Liver (tissue), 9 donors: ENCODE data around the gene CCM2. TPM values are rescaled to one million over a fixed set of nuclear protein-coding genes. Genes with fewer than 3 reads are reported as not detected.

ENCODE experiments used
- DNase-seq: peaks from one replicate; pipeline ENCODE4 v3.0.0-alpha.2; 2017; ENCODE audit warnings: low spot score
- H3K27ac ChIP-seq, 2 donors: one replicate each; pipeline ENCODE4 v1.7.0; 2013; ENCODE audit warnings: inconsistent platforms in 2 of 2, low read length in 2 of 2, control low read depth in 1 of 2, low read depth in 1 of 2, mild to moderate bottlenecking in 1 of 2
- H3K27me3 ChIP-seq, 4 donors: one replicate each; pipeline versions ENCODE4 v1.6.1 to v1.7.0; 2013; ENCODE audit warnings: low read length in 3 of 4, inconsistent platforms in 1 of 4, mild to moderate bottlenecking in 1 of 4, moderate library complexity in 1 of 4; ENCODE audit not compliant: control insufficient read depth in 4 of 4, insufficient read depth in 4 of 4
- H3K36me3 ChIP-seq, 4 donors: one replicate each; pipeline versions ENCODE4 v1.6.1 to v1.7.0; 2013; ENCODE audit warnings: low read length in 3 of 4, mild to moderate bottlenecking in 3 of 4, low read depth in 1 of 4, moderate library complexity in 1 of 4; ENCODE audit not compliant: control insufficient read depth in 4 of 4, insufficient read depth in 3 of 4
- H3K4me1 ChIP-seq, 4 donors: one replicate each; pipeline versions ENCODE4 v1.6.1 to v1.7.0; 2013; ENCODE audit warnings: low read length in 3 of 4, mild to moderate bottlenecking in 3 of 4, moderate library complexity in 1 of 4; ENCODE audit not compliant: control insufficient read depth in 4 of 4, insufficient read depth in 4 of 4
- H3K4me3 ChIP-seq, 3 donors: one replicate each; pipeline versions ENCODE4 v1.6.1 to v1.7.0; 2013; ENCODE audit warnings: low read length in 3 of 3, control low read depth in 1 of 3, low read depth in 1 of 3, mild to moderate bottlenecking in 1 of 3
- H3K9ac ChIP-seq, 2 donors: one replicate each; pipeline ENCODE4 v1.7.0; 2013; ENCODE audit warnings: low read length in 2 of 2, mild to moderate bottlenecking in 2 of 2, moderate library complexity in 2 of 2, control low read depth in 1 of 2, low read depth in 1 of 2
- H3K9me3 ChIP-seq, 4 donors: one replicate each; pipeline versions ENCODE4 v1.6.1 to v1.7.0; 2013; ENCODE audit warnings: low read length in 3 of 4; ENCODE audit not compliant: control insufficient read depth in 4 of 4
- ATF3 ChIP-seq: IDR thresholded peaks from 2 replicates; pipeline ENCODE4 v1.6.1; 2016; ENCODE audit warnings: antibody characterized with exemption
- CTCF ChIP-seq: fragments of 150-350 bp; IDR thresholded peaks from 2 replicates; pipeline ENCODE4 v1.5.1; 2017; ENCODE audit warnings: improper control_type of control experiment, low read depth, low read length; ENCODE audit not compliant: missing input control
- EGR1 ChIP-seq, 2 donors: IDR thresholded peaks; 2 replicates each; pipeline ENCODE4 v1.6.1; 2016 to 2018; ENCODE audit warnings: antibody characterized with exemption in 2 of 2, low read depth in 2 of 2
- FOXA1 ChIP-seq: IDR thresholded peaks from 2 replicates; pipeline ENCODE4 v1.6.1; 2016; ENCODE audit warnings: antibody characterized with exemption
- FOXA2 ChIP-seq: IDR thresholded peaks from 2 replicates; pipeline ENCODE4 v1.6.1; 2016; ENCODE audit warnings: antibody characterized with exemption
- JUND ChIP-seq, 2 donors: IDR thresholded peaks; 2 replicates each; pipeline ENCODE4 v1.6.1; 2016; ENCODE audit warnings: antibody characterized with exemption in 2 of 2
- MAX ChIP-seq: IDR thresholded peaks from 2 replicates; pipeline ENCODE4 v1.6.1; 2016; ENCODE audit warnings: antibody characterized with exemption
- NR2F2 ChIP-seq: IDR thresholded peaks from 2 replicates; pipeline ENCODE4 v1.6.1; 2016; ENCODE audit warnings: antibody characterized with exemption
- RAD21 ChIP-seq, 2 donors: IDR thresholded peaks; 2 replicates each; pipeline ENCODE4 v1.6.1; 2016; ENCODE audit warnings: antibody characterized with exemption in 2 of 2, mild to moderate bottlenecking in 2 of 2
- REST ChIP-seq: IDR thresholded peaks from 2 replicates; pipeline ENCODE4 v1.6.1; 2016; ENCODE audit warnings: antibody characterized with exemption, mild to moderate bottlenecking
- RXRA ChIP-seq, 2 donors: IDR thresholded peaks; 2 replicates each; pipeline ENCODE4 v1.6.1; 2017 to 2018; ENCODE audit warnings: antibody characterized with exemption in 2 of 2, mild to moderate bottlenecking in 1 of 2
- SP1 ChIP-seq: IDR thresholded peaks from 2 replicates; pipeline ENCODE4 v1.6.1; 2018; ENCODE audit warnings: antibody characterized with exemption, mild to moderate bottlenecking
- YY1 ChIP-seq: IDR thresholded peaks from 2 replicates; pipeline ENCODE4 v1.6.1; 2016; ENCODE audit warnings: antibody characterized with exemption, mild to moderate bottlenecking
- ZBTB33 ChIP-seq: IDR thresholded peaks from 2 replicates; pipeline ENCODE4 v1.6.1; 2016; ENCODE audit warnings: antibody characterized with exemption
- WGBS: extraction: QIAGEN DNeasy Blood & Tissue Kit; methylation state at CpG from one replicate; pipeline ENCODE4 v1.1.7; 2013; 5-methylcytosine and 5-hydroxymethylcytosine counted together
- polyA plus RNA-seq, 2 donors: library from polyadenylated mRNA; stranded (reverse) in 1 of 2; unstranded in 1 of 2; fragments of 200-250 nt in 1 of 2; fragments of >200 nt in 1 of 2; fragmentation: Nextera tagmentation in 1 of 2; extraction: Ambion mirVana in 1 of 2; gene quantifications; one replicate each; pipeline versions ENCODE4 v1.2.1 to v1.2.3, GENCODE V29; 2013 to 2015
- total RNA-seq, 2 donors: library from RNA; depleted of rRNA; stranded (reverse); fragments of >200 nt; gene quantifications; one replicate each; pipeline ENCODE4 v1.2.3, GENCODE V29; 2014
- donor health status: healthy.
- donor health status: healthy.
- donor health status: healthy.
- donor health status: healthy.
- donor health status: healthy.

Gene CCM2
- total and polyA plus RNA-seq, 4 donors, result 26.3 to 65.0 (median 47.5) TPM

GRCh38 chr7:45073031-45073785 is 73.2 kb downstream of the CCM2 start:
- no peak overlapping the region for H3K27ac ChIP-seq
- WGBS, result 91% methylated on average over 17 of the region's 17 CpGs
- DNase-seq, result no peak
- TF ChIP-seq FOXA2, result no peak
- TF ChIP-seq YY1, result no peak
- TF ChIP-seq REST, result no peak
- TF ChIP-seq EGR1 (IDR thresholded peaks at IDR 0.05; ENCODE audit: low read depth in 2 of 2), result no peak
- TF ChIP-seq ZBTB33, result no peak
- no peak for TF ChIP-seq FOXA1
- TF ChIP-seq CTCF, result no peak
- TF ChIP-seq RAD21 (IDR thresholded peaks at IDR 0.05), result no peak
- no peaks in the 10 kb centered on the region for H3K4me1 ChIP-seq
- no peak overlapping the region for H3K4me3 ChIP-seq
- no peak overlapping the region for H3K9ac ChIP-seq
- no peaks in the 10 kb centered on the region for H3K9me3 ChIP-seq
- no peaks in the 10 kb centered on the region for H3K27me3 ChIP-seq
- H3K36me3 ChIP-seq, result peaks cover 19 to 84% (median 59%) of the 10 kb centered on the region in 4 donors

GRCh38 chr7:45073786-45074527 is 74.0 kb downstream of the CCM2 start:
- TF ChIP-seq NR2F2 (no peak), RAD21 (IDR thresholded peaks at IDR 0.05) (no peak), SP1 (no peak), ATF3 (no peak), RXRA (IDR thresholded peaks at IDR 0.05) (no peak), ZBTB33 (no peak), FOXA1 (no peak), MAX (no peak), JUND (IDR thresholded peaks at IDR 0.05) (no peak), EGR1 (IDR thresholded peaks at IDR 0.05; ENCODE audit: low read depth in 2 of 2) (no peak)
- H3K9me3 ChIP-seq, result no peaks in the 10 kb centered on the region
- no peak overlapping the region for H3K4me3 ChIP-seq
- H3K9ac ChIP-seq, result no peak overlapping the region
- peaks cover 12 to 77% (median 54%) of the 10 kb centered on the region in 4 donors for H3K36me3 ChIP-seq
- DNase-seq, result no peak
- H3K27ac ChIP-seq, result no peak overlapping the region
- H3K4me1 ChIP-seq, result no peaks in the 10 kb centered on the region
- WGBS, result 91% methylated on average over 15 of the region's 15 CpGs
- no peaks in the 10 kb centered on the region for H3K27me3 ChIP-seq
